ENCODE measurements around the gene TOLLIP.

DNA sequence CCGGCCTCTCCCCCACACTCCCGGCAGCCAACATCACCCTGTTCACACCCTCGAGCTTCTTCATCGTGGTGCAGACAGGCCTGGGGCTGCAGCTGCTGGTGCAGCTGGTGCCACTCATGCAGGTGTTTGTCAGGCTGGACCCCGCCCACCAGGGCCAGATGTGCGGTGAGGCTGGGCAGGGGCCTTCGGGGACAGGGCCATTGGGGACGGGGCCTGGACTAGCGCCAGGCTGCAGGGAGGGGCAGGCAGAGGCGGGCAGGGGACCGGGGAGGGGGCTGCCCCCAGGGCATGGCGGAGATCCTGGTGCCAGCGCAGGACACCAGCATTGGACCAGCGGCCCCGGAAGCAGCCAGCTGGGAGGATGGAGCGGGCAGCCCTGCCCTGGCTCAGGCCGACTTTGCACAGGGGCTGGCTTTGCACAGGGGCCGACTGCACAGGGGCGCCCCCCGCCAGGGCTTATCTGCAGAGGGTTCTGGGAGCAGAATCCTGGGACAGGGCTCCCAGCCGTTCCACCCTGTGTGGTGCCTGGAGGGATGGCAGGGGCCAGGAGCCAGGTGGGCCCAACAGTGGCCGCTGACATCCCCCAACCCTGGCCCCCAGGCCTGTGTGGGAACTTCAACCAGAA is 77.9 kb downstream of the TOLLIP start:
- TF ChIP-seq, protein P1, sequence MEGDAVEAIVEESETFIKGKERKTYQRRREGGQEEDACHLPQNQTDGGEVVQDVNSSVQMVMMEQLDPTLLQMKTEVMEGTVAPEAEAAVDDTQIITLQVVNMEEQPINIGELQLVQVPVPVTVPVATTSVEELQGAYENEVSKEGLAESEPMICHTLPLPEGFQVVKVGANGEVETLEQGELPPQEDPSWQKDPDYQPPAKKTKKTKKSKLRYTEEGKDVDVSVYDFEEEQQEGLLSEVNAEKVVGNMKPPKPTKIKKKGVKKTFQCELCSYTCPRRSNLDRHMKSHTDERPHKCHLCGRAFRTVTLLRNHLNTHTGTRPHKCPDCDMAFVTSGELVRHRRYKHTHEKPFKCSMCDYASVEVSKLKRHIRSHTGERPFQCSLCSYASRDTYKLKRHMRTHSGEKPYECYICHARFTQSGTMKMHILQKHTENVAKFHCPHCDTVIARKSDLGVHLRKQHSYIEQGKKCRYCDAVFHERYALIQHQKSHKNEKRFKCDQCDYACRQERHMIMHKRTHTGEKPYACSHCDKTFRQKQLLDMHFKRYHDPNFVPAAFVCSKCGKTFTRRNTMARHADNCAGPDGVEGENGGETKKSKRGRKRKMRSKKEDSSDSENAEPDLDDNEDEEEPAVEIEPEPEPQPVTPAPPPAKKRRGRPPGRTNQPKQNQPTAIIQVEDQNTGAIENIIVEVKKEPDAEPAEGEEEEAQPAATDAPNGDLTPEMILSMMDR (IDR thresholded peaks at IDR 0.05), result no peak
- TF ChIP-seq POLR2A (IDR thresholded peaks at IDR 0.05), result no peak
- TF ChIP-seq EP300 (IDR thresholded peaks at IDR 0.05), result no peak

Data from tibial nerve (tissue), 4 donors.